Measurements from ENCODE around the gene FBXL3.

GRCh38 chr13:76976490-76976889 is 50.5 kb downstream of the FBXL3 start:
- TF ChIP-seq, protein P1, sequence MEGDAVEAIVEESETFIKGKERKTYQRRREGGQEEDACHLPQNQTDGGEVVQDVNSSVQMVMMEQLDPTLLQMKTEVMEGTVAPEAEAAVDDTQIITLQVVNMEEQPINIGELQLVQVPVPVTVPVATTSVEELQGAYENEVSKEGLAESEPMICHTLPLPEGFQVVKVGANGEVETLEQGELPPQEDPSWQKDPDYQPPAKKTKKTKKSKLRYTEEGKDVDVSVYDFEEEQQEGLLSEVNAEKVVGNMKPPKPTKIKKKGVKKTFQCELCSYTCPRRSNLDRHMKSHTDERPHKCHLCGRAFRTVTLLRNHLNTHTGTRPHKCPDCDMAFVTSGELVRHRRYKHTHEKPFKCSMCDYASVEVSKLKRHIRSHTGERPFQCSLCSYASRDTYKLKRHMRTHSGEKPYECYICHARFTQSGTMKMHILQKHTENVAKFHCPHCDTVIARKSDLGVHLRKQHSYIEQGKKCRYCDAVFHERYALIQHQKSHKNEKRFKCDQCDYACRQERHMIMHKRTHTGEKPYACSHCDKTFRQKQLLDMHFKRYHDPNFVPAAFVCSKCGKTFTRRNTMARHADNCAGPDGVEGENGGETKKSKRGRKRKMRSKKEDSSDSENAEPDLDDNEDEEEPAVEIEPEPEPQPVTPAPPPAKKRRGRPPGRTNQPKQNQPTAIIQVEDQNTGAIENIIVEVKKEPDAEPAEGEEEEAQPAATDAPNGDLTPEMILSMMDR (IDR thresholded peaks at IDR 0.05), result no peak
- TF ChIP-seq EZH2 (IDR thresholded peaks at IDR 0.05; ENCODE audit: borderline replicate concordance, insufficient read depth, low read depth, low read length, poor library complexity, severe bottlenecking), result no peak

Measured in B cell (primary cell).